EH (cell line): ENCODE data around the gene DDR2.

Experiments used
- DNase-seq: peaks from one replicate; pipeline ENCODE4 v3.0.0-alpha.2; 2015; ENCODE audit warnings: low read depth

The DDR2 gene

GRCh38 chr1:162629651-162630050, 2.6 kb upstream of the DDR2 start:
- peak; percentile 94 for DNase-seq

- DNase-seq, result peak; percentile 85
These were observed 595 bp upstream of the DDR2 start for GRCh38 chr1:162631546-162632191.

GRCh38 chr1:162632698-162633080, 425 bp downstream of the DDR2 start:
- peak; percentile 44 for DNase-seq

- DNase-seq, result peak; percentile 81
These were observed 958 bp downstream of the DDR2 start for GRCh38 chr1:162633081-162633762.

GRCh38 chr1:162635418-162635817, 3.2 kb downstream of the DDR2 start:
- peak; percentile 49 for DNase-seq

- no peak for DNase-seq
These were observed 7.5 kb downstream of the DDR2 start for GRCh38 chr1:162639718-162640117.

GRCh38 chr1:162641114-162641513, 8.8 kb downstream of the DDR2 start:
- DNase-seq, result no peak

- DNase-seq, result no peak
These were observed 12.7 kb downstream of the DDR2 start for GRCh38 chr1:162644986-162645314.

GRCh38 chr1:162645666-162646065, 13.4 kb downstream of the DDR2 start:
- no peak for DNase-seq

GRCh38 chr1:162649583-162649982, 17.3 kb downstream of the DDR2 start:
- DNase-seq, result no peak

GRCh38 chr1:162654915-162655620, 22.8 kb downstream of the DDR2 start:
- no peak for DNase-seq

GRCh38 chr1:162656266-162656665, 24.0 kb downstream of the DDR2 start:
- DNase-seq, result peak; percentile 46

GRCh38 chr1:162660574-162660973, 28.3 kb downstream of the DDR2 start:
- DNase-seq, result peak; percentile 76

- DNase-seq, result no peak
These were observed 29.1 kb downstream of the DDR2 start for GRCh38 chr1:162661336-162661735.

GRCh38 chr1:162662013-162662412, 29.7 kb downstream of the DDR2 start:
- DNase-seq, result no peak

GRCh38 chr1:162663086-162663485, 30.8 kb downstream of the DDR2 start:
- DNase-seq, result peak; percentile 73

GRCh38 chr1:162663589-162664106, 31.4 kb downstream of the DDR2 start:
- peak; percentile 90 for DNase-seq

- DNase-seq, result peak; percentile 68
These were observed 33.9 kb downstream of the DDR2 start for GRCh38 chr1:162666006-162666645.

GRCh38 chr1:162667381-162668080, 35.3 kb downstream of the DDR2 start:
- DNase-seq, result no peak

- peak; percentile 96 for DNase-seq
These were observed 38.8 kb downstream of the DDR2 start for GRCh38 chr1:162670928-162671663.
